HepG2 (cell line): ENCODE measurements around the gene ZNF394. TPM values are rescaled to one million over a fixed set of nuclear protein-coding genes. Genes with fewer than 3 reads are reported as not detected.

ENCODE experiments used
- ATAD3A ChIP-seq: sonication (generic); formaldehyde crosslinking; IDR thresholded peaks from 2 replicates; pipeline ENCODE4 v1.4.0; 2020; ENCODE audit warnings: missing genetic modification reagents
- CCDC6 ChIP-seq: sonication (generic); formaldehyde crosslinking; IDR thresholded peaks from 2 replicates; pipeline ENCODE4 v1.8.1; 2022; ENCODE audit warnings: mild to moderate bottlenecking, missing genetic modification reagents, moderate library complexity
- EHMT2 ChIP-seq: fragments of 200-600 bp; sonication (generic); IDR thresholded peaks from 2 replicates; pipeline ENCODE4 v1.7.0; 2017; ENCODE audit warnings: antibody characterized with exemption, low read depth, low read length, borderline replicate concordance
- NBN ChIP-seq: fragments of 450-650 bp; conservative IDR thresholded peaks from 2 replicates; pipeline ENCODE4 v1.6.1; 2017
- NFE2L1 ChIP-seq: sonication (generic); formaldehyde crosslinking; IDR thresholded peaks from 2 replicates; pipeline ENCODE4 v1.4.0; 2020; ENCODE audit warnings: missing genetic modification reagents, mild to moderate bottlenecking, borderline replicate concordance
- NKX3-1 ChIP-seq: sonication (generic); formaldehyde crosslinking; IDR thresholded peaks from 2 replicates; pipeline ENCODE4 v1.5.0; 2020; ENCODE audit warnings: missing genetic modification reagents
- RBM39 ChIP-seq: fragments of 200-400 bp; formaldehyde crosslinking; IDR thresholded peaks from one replicate; pipeline ENCODE4 v1.6.1; 2018; ENCODE audit warnings: antibody characterized with exemption, mild to moderate bottlenecking, low read depth, low read length; ENCODE audit not compliant: poor library complexity, severe bottlenecking
- RELA ChIP-seq: sonication (generic); formaldehyde crosslinking; IDR thresholded peaks from 2 replicates; pipeline ENCODE4 v1.4.0; 2020; ENCODE audit warnings: missing genetic modification reagents
- YY1 ChIP-seq: IDR thresholded peaks from 2 replicates; pipeline ENCODE4 v1.6.1; 2011; ENCODE audit warnings: low read length, low read depth, moderate library complexity, mild to moderate bottlenecking; ENCODE audit not compliant: insufficient read depth, insufficient replicate concordance
- ZBTB3 ChIP-seq: sonication (generic); formaldehyde crosslinking; IDR thresholded peaks from 2 replicates; pipeline ENCODE4 v1.4.0; 2020; ENCODE audit warnings: low read depth, mild to moderate bottlenecking, moderate library complexity, missing genetic modification reagents, borderline replicate concordance
- ZNF354B ChIP-seq: sonication (generic); formaldehyde crosslinking; IDR thresholded peaks from 2 replicates; pipeline ENCODE4 v1.8.0; 2022; ENCODE audit warnings: mild to moderate bottlenecking, missing genetic modification reagents
- ZNF431 ChIP-seq: sonication (generic); formaldehyde crosslinking; IDR thresholded peaks from 2 replicates; pipeline ENCODE4 v1.9.0; 2022; ENCODE audit warnings: missing genetic modification reagents, low read depth, mild to moderate bottlenecking, borderline replicate concordance
- ZNF44 ChIP-seq: sonication (generic); formaldehyde crosslinking; IDR thresholded peaks from 2 replicates; pipeline ENCODE4 v1.5.1; 2020; ENCODE audit warnings: mild to moderate bottlenecking, missing genetic modification reagents
- ZNF460 ChIP-seq: sonication (generic); formaldehyde crosslinking; IDR thresholded peaks from 2 replicates; pipeline ENCODE4 v1.5.1; 2020; ENCODE audit warnings: missing genetic modification reagents, mild to moderate bottlenecking, borderline replicate concordance
- ZNF720 ChIP-seq: sonication (generic); formaldehyde crosslinking; IDR thresholded peaks from 2 replicates; pipeline ENCODE4 v1.4.0; 2020; ENCODE audit warnings: missing genetic modification reagents
- ZSCAN20 ChIP-seq: sonication (generic); formaldehyde crosslinking; IDR thresholded peaks from 2 replicates; pipeline ENCODE4 v1.4.0; 2020; ENCODE audit warnings: missing genetic modification reagents, mild to moderate bottlenecking, borderline replicate concordance
- polyA plus RNA-seq, 8 experiments: library from polyadenylated mRNA; depleted of rRNA in 3 of 8; stranded (reverse) in 7 of 8; unstranded in 1 of 8; fragments of >200 nt; fragmentation: Illumina TruSeq in 4 of 8; extraction: Trizol in 4 of 8; gene quantifications; 2 replicates each; pipeline versions ENCODE4 v1.2.1 to v1.2.3, GENCODE V29; 2011 to 2016; ENCODE audit warnings: low read depth in 4 of 8, missing spikeins in 1 of 8, mixed read lengths in 1 of 8; ENCODE audit not compliant: insufficient read depth in 1 of 8
- total RNA-seq, 5 experiments: library from RNA; depleted of rRNA; stranded (reverse); fragments of >200 nt; fragmentation: Illumina TruSeq; extraction: Trizol; gene quantifications; 2 replicates each; pipeline ENCODE4 v1.2.3, GENCODE V29; 2016; ENCODE audit warnings: low read depth in 1 of 5
- TF ChIP-seq, protein P1 (sequence below): sonication (generic); formaldehyde crosslinking; IDR thresholded peaks from 2 replicates; pipeline ENCODE4 v1.4.0; 2020; ENCODE audit warnings: missing genetic modification reagents, borderline replicate concordance
- TF ChIP-seq, protein P2 (sequence below): sonication (generic); formaldehyde crosslinking; IDR thresholded peaks from 2 replicates; pipeline ENCODE4 v1.4.0; 2020; ENCODE audit warnings: missing genetic modification reagents, borderline replicate concordance
- TF ChIP-seq, protein P3 (sequence below): sonication (generic); formaldehyde crosslinking; IDR thresholded peaks from 2 replicates; pipeline ENCODE4 v1.4.0; 2020; ENCODE audit warnings: mild to moderate bottlenecking, missing genetic modification reagents
- TF ChIP-seq, protein P4 (sequence below): sonication (generic); formaldehyde crosslinking; IDR thresholded peaks from 2 replicates; pipeline ENCODE4 v1.4.0; 2020; ENCODE audit warnings: missing genetic modification reagents

ZNF394 gene
- total and polyA plus RNA-seq, 2 of the 13 experiments (the other 11 are each of a cell fraction or from before 2014, with no cell fraction given) = 7.8 to 19.6 TPM

DNA sequence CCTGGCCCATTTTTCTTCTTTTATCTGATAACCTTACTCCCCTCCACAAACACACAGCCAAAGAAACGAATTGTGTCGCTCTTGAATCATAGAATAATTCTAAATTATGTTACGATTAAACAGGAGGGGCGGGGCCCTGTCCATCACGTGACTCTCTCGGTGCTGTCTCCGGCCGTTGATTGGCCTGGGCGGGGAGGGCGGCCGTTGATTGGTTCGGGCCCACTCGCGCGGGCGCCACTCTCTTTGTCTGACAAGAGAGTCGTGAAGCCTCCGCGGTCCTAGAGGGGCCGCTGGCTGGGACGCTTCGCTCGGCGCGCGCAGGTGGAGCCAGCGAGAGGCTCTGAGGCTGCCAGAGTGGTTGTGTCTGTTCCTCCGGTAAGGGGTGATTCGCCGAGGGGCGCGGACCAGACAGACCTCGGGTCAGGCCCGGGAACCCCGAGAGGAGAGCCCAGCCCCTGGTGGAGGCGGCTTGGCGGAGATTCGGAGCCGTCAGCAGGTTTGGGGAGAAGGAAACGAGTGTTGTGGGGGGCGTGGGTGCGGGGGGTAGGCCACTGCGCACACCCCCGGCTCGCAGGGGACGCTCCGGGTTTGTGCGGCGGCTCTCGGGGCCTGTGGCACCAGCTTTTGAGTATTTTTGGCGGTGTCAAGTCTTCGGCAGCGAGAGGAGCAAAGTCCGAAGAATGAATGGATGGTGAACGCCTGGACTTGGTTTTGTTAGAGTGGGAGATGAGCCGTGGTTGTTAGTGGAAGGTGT is 27.3 kb downstream of the ZNF394 start, which contains the start of gene ZNF789 (continued):
- TF ChIP-seq, protein P1, sequence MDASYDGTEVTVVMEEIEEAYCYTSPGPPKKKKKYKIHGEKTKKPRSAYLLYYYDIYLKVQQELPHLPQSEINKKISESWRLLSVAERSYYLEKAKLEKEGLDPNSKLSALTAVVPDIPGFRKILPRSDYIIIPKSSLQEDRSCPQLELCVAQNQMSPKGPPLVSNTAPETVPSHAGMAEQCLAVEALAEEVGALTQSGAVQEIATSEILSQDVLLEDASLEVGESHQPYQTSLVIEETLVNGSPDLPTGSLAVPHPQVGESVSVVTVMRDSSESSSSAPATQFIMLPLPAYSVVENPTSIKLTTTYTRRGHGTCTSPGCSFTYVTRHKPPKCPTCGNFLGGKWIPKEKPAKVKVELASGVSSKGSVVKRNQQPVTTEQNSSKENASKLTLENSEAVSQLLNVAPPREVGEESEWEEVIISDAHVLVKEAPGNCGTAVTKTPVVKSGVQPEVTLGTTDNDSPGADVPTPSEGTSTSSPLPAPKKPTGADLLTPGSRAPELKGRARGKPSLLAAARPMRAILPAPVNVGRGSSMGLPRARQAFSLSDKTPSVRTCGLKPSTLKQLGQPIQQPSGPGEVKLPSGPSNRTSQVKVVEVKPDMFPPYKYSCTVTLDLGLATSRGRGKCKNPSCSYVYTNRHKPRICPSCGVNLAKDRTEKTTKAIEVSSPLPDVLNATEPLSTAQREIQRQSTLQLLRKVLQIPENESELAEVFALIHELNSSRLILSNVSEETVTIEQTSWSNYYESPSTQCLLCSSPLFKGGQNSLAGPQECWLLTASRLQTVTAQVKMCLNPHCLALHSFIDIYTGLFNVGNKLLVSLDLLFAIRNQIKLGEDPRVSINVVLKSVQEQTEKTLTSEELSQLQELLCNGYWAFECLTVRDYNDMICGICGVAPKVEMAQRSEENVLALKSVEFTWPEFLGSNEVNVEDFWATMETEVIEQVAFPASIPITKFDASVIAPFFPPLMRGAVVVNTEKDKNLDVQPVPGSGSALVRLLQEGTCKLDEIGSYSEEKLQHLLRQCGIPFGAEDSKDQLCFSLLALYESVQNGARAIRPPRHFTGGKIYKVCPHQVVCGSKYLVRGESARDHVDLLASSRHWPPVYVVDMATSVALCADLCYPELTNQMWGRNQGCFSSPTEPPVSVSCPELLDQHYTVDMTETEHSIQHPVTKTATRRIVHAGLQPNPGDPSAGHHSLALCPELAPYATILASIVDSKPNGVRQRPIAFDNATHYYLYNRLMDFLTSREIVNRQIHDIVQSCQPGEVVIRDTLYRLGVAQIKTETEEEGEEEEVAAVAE = no peak
- TF ChIP-seq, protein P2, sequence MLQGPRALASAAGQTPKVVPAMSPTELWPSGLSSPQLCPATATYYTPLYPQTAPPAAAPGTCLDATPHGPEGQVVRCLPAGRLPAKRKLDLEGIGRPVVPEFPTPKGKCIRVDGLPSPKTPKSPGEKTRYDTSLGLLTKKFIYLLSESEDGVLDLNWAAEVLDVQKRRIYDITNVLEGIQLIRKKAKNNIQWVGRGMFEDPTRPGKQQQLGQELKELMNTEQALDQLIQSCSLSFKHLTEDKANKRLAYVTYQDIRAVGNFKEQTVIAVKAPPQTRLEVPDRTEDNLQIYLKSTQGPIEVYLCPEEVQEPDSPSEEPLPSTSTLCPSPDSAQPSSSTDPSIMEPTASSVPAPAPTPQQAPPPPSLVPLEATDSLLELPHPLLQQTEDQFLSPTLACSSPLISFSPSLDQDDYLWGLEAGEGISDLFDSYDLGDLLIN (CRISPR knock-in tag) = no peak
- TF ChIP-seq NBN = no peak
- no peak for TF ChIP-seq NKX3-1 (CRISPR knock-in tag)
- TF ChIP-seq, protein P3, sequence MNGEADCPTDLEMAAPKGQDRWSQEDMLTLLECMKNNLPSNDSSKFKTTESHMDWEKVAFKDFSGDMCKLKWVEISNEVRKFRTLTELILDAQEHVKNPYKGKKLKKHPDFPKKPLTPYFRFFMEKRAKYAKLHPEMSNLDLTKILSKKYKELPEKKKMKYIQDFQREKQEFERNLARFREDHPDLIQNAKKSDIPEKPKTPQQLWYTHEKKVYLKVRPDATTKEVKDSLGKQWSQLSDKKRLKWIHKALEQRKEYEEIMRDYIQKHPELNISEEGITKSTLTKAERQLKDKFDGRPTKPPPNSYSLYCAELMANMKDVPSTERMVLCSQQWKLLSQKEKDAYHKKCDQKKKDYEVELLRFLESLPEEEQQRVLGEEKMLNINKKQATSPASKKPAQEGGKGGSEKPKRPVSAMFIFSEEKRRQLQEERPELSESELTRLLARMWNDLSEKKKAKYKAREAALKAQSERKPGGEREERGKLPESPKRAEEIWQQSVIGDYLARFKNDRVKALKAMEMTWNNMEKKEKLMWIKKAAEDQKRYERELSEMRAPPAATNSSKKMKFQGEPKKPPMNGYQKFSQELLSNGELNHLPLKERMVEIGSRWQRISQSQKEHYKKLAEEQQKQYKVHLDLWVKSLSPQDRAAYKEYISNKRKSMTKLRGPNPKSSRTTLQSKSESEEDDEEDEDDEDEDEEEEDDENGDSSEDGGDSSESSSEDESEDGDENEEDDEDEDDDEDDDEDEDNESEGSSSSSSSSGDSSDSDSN = peak; percentile 69
- TF ChIP-seq RBM39 = peak; percentile 84
- TF ChIP-seq CCDC6 (CRISPR knock-in tag) = no peak
- TF ChIP-seq ZNF720 (CRISPR knock-in tag) = no peak
- TF ChIP-seq ZBTB3 (CRISPR knock-in tag) = no peak; the same call in 1 of the 2 replicates
- TF ChIP-seq ZSCAN20 (CRISPR knock-in tag) = no peak
- TF ChIP-seq ATAD3A (CRISPR knock-in tag) = no peak
- TF ChIP-seq RELA (CRISPR knock-in tag) = no peak
- no peak for TF ChIP-seq NFE2L1 (CRISPR knock-in tag)
- no peak for TF ChIP-seq ZNF460 (CRISPR knock-in tag)
- TF ChIP-seq ZNF44 (CRISPR knock-in tag) = no peak
- no peak for TF ChIP-seq ZNF354B (CRISPR knock-in tag)
- TF ChIP-seq, protein P4, sequence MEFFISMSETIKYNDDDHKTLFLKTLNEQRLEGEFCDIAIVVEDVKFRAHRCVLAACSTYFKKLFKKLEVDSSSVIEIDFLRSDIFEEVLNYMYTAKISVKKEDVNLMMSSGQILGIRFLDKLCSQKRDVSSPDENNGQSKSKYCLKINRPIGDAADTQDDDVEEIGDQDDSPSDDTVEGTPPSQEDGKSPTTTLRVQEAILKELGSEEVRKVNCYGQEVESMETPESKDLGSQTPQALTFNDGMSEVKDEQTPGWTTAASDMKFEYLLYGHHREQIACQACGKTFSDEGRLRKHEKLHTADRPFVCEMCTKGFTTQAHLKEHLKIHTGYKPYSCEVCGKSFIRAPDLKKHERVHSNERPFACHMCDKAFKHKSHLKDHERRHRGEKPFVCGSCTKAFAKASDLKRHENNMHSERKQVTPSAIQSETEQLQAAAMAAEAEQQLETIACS (CRISPR knock-in tag) = no peak
- TF ChIP-seq EHMT2 = no peak
- TF ChIP-seq ZNF431 (CRISPR knock-in tag) = peak; percentile 41; the same call in 1 of the 2 replicates
- TF ChIP-seq YY1 = peak; percentile 30
